Transverse colon (tissue), 4 donors: ENCODE data around the gene TUT1. TPM values are rescaled to one million over a fixed set of nuclear protein-coding genes. Genes with fewer than 3 reads are reported as not detected.

Source experiments
- DNase-seq: peaks from one replicate; pipeline ENCODE4 v3.0.0-alpha.2; 2019
- H3K27ac ChIP-seq, 4 donors: fragments of 200-600 bp; sonication (generic); 2 replicates each; pipeline ENCODE4 v1.5.1; 2016 to 2018; ENCODE audit warnings: inconsistent platforms in 4 of 4
- H3K27me3 ChIP-seq: fragments of 200-600 bp; sonication (generic); 2 replicates; pipeline ENCODE4 v1.5.1; 2017; ENCODE audit warnings: inconsistent platforms
- H3K36me3 ChIP-seq, 4 donors: fragments of 200-600 bp; sonication (generic); 2 replicates each; pipeline ENCODE4 v1.5.1; 2017 to 2019; ENCODE audit warnings: inconsistent platforms in 4 of 4
- H3K4me1 ChIP-seq, 4 donors: fragments of 200-600 bp; sonication (generic); 2 replicates each; pipeline ENCODE4 v1.5.1; 2017 to 2020; ENCODE audit warnings: inconsistent platforms in 4 of 4
- H3K4me3 ChIP-seq, 4 donors: fragments of 200-600 bp; sonication (generic); 1 replicate in 1 of 4; 2 replicates in 3 of 4; pipeline versions ENCODE4 v1.5.1 to v1.6.1; 2017 to 2019; ENCODE audit warnings: inconsistent platforms in 4 of 4
- H3K9me3 ChIP-seq, 2 donors: fragments of 200-600 bp; sonication (generic); 2 replicates each; pipeline ENCODE4 v1.5.1; 2017 to 2019; ENCODE audit warnings: inconsistent platforms in 2 of 2
- EP300 ChIP-seq: sonication (generic); formaldehyde crosslinking; IDR thresholded peaks from one replicate; pipeline ENCODE4 v1.6.1; 2017; ENCODE audit warnings: antibody characterized with exemption, low read depth
- POLR2A ChIP-seq: fragments of 450-650 bp; IDR thresholded peaks from one replicate; pipeline ENCODE4 v1.6.1; 2016; ENCODE audit warnings: antibody characterized with exemption, mild to moderate bottlenecking, moderate library complexity
- POLR2AphosphoS5 ChIP-seq, 3 donors: sonication (generic); formaldehyde crosslinking; IDR thresholded peaks; one replicate each; pipeline ENCODE4 v1.6.1; 2016; ENCODE audit warnings: antibody characterized with exemption in 3 of 3
- WGBS, 2 donors: methylation state at CpG; one replicate each; pipeline ENCODE4 v1.1.5; 2018; ENCODE audit warnings: low coverage in 1 of 2; 5-methylcytosine and 5-hydroxymethylcytosine counted together
- in situ Hi-C, 4 donors: fragments of 200-750 bp; cut with MboI; loops; one replicate each; pipeline versions ENCODE4 v1.15.0 to v1.15.1; 2017; ENCODE audit warnings: low sequenced_read_pairs in 3 of 4, low pct_ligation_motif_present in 1 of 4, low pct_unique_long_range_greater_than_20kb in 1 of 4
- intact Hi-C: fragments of 100-400 bp; cut with DNase I; formaldehyde crosslinking; loops from one replicate; pipeline ENCODE4 v1.15.1; 2023; ENCODE audit warnings: low total_unique reads
- total RNA-seq, 4 donors: library from RNA; depleted of rRNA; stranded (reverse); fragments of >200 nt; gene quantifications; one replicate each; pipeline ENCODE4 v1.1.0, GENCODE V29; 2016
- TF ChIP-seq, protein P1 (sequence below), 5 experiments: fragments of 200-600 bp in 3 of 5; fragments of 450-650 bp in 2 of 5; sonication (generic) in 3 of 5; IDR thresholded peaks; 1 replicate in 2 of 5; 2 replicates in 3 of 5; pipeline ENCODE4 v1.5.1; 2016 to 2017; ENCODE audit warnings: antibody characterized with exemption in 5 of 5, inconsistent platforms in 3 of 5, mild to moderate bottlenecking in 2 of 5, moderate library complexity in 1 of 5

Gene TUT1
- total RNA-seq, 4 donors from 2014 or later = 6.0 to 12.4 (median 9.8) TPM

DNA sequence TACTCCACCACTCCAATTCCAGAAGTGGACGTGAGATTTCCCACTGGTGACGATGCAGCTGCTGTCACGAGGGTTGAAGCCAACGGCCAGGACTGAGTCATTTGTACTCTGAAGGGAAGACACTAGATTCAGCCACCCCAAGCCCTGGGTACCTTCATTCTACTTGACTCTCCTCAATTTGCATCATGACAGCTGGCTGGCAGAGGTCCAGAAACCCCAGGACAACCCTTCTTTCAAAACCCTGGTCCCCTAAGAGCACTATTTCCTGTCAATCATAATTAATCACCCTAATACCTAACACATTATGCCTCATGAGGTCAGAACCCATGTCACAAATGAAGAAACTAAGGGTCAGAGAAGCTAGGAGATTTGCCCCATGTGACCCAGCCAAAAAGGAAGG, 16.4 kb upstream of the TUT1 start:
- Histone ChIP-seq H3K9me3 (no peaks in the 10 kb centered on the region), H3K4me1 (peaks cover 11 to 30% (median 17%) of the 10 kb centered on the region in 4 donors), H3K27me3 (no peaks in the 10 kb centered on the region), H3K36me3 (no peaks in the 10 kb centered on the region), H3K4me3 (no peak overlapping the region), H3K27ac (no peak overlapping the region)
- in situ Hi-C loops = no loop called here
- no peak for DNase-seq
- TF ChIP-seq POLR2AphosphoS5 (IDR thresholded peaks at IDR 0.05) (no peak), POLR2A (no peak), EP300 (no peak)
- TF ChIP-seq, protein P1, sequence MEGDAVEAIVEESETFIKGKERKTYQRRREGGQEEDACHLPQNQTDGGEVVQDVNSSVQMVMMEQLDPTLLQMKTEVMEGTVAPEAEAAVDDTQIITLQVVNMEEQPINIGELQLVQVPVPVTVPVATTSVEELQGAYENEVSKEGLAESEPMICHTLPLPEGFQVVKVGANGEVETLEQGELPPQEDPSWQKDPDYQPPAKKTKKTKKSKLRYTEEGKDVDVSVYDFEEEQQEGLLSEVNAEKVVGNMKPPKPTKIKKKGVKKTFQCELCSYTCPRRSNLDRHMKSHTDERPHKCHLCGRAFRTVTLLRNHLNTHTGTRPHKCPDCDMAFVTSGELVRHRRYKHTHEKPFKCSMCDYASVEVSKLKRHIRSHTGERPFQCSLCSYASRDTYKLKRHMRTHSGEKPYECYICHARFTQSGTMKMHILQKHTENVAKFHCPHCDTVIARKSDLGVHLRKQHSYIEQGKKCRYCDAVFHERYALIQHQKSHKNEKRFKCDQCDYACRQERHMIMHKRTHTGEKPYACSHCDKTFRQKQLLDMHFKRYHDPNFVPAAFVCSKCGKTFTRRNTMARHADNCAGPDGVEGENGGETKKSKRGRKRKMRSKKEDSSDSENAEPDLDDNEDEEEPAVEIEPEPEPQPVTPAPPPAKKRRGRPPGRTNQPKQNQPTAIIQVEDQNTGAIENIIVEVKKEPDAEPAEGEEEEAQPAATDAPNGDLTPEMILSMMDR (IDR thresholded peaks at IDR 0.05) = no peak
- 78 to 80% methylated on average over 4 of the region's 4 CpGs for WGBS, 2 donors
- intact Hi-C loops = no loop called here

DNA sequence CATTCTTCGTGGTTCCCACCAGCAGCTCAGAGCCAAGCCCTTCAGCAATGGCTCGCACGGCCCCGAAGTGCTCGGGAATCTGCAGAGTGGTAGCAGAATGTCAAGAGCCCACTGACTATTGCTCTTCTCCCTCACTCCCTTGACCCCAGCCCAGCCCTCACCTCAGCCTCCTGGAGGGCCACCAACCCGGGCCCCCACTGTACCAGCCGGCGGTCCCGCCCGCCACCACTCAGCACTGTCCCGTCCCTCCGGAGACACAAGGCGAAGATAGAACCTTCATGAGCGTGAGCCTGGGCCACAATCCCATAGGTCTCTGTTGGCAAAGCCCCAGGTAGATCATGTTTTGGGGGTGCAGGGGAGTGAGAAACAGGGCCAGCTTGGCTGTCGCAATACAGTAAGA, 14.6 kb upstream of the TUT1 start:
- intact Hi-C loops (no loop called here), in situ Hi-C loops (no loop called here)
- DNase-seq = no peak
- no peaks in the 10 kb centered on the region for H3K9me3 ChIP-seq
- 92% methylated on average over 15 of the region's 15 CpGs; no CpG with 5 or more reads in 1 of the 2 donors for WGBS, 2 donors
- H3K4me3 ChIP-seq = no peak overlapping the region
- no peak overlapping the region for H3K27ac ChIP-seq
- TF ChIP-seq, protein P1 (IDR thresholded peaks at IDR 0.05) = no peak
- H3K36me3 ChIP-seq = no peaks in the 10 kb centered on the region
- H3K27me3 ChIP-seq = no peaks in the 10 kb centered on the region
- H3K4me1 ChIP-seq = peaks cover 3 to 30% (median 13%) of the 10 kb centered on the region in 4 donors

DNA sequence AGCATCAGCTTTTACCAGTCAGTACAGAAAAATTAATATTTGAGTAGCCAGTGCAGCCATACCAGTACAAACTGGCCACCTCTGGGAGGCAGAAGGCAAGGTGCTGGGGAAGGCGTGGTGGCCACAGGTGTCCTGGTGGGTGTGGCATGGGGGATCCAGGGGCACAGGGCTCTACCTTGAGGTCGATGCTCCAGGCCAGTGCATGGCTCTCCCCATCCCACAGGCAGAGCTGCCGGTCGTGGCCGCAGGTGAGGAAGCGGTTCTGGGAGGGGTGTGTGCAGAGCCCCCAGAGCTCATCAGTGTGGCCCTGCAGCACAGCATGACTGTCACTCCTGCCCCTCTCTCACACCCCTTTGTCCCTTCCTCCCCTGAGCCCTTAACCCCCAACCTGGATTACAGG, 14.1 kb upstream of the TUT1 start:
- in situ Hi-C loops = no loop called here

DNA sequence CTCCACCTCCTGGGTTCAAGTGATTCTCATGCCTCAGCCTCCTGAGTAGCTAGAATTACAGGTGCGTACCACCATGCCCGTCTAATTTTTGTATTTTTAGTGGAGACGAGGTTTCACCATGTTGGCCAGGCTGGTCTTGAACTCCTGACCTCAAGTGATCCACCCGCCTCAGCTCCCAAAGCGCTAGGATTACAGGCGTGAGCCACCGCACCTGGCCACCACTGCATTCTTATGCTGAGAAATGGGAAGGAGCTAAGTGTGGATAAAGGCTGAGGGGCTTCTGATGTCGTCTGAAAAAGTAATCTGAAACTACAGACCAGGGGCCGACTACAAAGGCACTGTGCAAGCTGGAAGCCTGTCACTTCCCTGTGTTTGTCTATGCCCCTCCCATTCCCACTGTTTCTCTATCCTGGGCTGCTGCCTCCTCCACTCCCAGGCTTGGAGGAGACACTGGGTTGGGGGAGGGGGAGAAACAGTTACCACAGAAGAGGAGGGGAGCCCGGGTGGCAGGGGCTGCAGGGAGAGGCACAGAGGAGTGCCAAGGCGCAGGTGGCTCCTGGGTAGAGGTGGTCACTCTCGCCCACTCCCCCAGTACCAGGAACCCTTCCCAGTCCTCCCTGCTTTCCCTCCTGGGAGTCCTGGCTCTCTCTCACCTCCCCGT, 13.3 kb upstream of the TUT1 start:
- Histone ChIP-seq H3K4me3 (no peak overlapping the region), H3K27me3 (no peaks in the 10 kb centered on the region), H3K4me1 (peaks cover 6 to 34% (median 22%) of the 10 kb centered on the region in 4 donors), H3K27ac (no peak overlapping the region), H3K36me3 (no peaks in the 10 kb centered on the region), H3K9me3 (no peaks in the 10 kb centered on the region)
- intact Hi-C loops = no loop called here
- DNase-seq = no peak
- TF ChIP-seq, protein P1 (IDR thresholded peaks at IDR 0.05) = no peak
- 72% methylated on average over 13 of the region's 13 CpGs; no CpG with 5 or more reads in 1 of the 2 donors for WGBS, 2 donors
- in situ Hi-C loops = no loop called here

More for the DNA sequence above, 14.1 kb upstream of the TUT1 start:
- intact Hi-C loops = no loop called here
- WGBS, 2 donors = 84 to 100% methylated on average over 1 to 5 of the region's 6 CpGs
- H3K27ac ChIP-seq = no peak overlapping the region
- H3K4me1 ChIP-seq = peaks cover 0 to 29% (median 14%) of the 10 kb centered on the region in 4 donors
- no peak for DNase-seq
- TF ChIP-seq POLR2AphosphoS5 (IDR thresholded peaks at IDR 0.05) (no peak), EP300 (no peak), POLR2A (no peak)
- TF ChIP-seq, protein P1 (IDR thresholded peaks at IDR 0.05) = no peak
- no peaks in the 10 kb centered on the region for H3K27me3 ChIP-seq
- H3K9me3 ChIP-seq = no peaks in the 10 kb centered on the region
- no peak overlapping the region for H3K4me3 ChIP-seq
- no peaks in the 10 kb centered on the region for H3K36me3 ChIP-seq
